GM19193 (cell line): ENCODE results near the gene ALDH4A1.

Source experiments
- POLR2A ChIP-seq: IDR thresholded peaks from 4 replicates; pipeline ENCODE4 v1.6.1; 2011; ENCODE audit not compliant: insufficient read depth, insufficient read length; ENCODE audit errors: extremely low read depth

Gene ALDH4A1

DNA sequence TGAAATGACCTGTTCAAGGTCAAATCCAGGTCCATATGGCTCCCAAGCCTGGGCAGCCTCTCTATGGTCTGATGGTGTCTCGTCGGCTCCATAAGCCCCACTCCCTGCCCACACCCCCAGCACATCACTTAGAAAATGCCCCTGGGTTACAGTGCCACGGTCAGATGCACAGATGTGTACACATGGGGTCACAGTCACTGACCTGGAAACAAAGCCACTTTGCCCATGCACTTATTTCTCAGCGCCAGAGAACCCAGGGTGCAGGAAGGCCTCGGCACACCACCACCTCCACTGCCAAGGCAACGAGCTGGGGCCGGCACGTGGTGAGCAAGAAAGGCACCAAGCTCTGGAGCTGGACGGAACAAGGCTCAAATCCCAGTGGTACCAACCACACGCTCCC, 29.4 kb upstream of the ALDH4A1 start:
- TF ChIP-seq POLR2A = no peak

DNA sequence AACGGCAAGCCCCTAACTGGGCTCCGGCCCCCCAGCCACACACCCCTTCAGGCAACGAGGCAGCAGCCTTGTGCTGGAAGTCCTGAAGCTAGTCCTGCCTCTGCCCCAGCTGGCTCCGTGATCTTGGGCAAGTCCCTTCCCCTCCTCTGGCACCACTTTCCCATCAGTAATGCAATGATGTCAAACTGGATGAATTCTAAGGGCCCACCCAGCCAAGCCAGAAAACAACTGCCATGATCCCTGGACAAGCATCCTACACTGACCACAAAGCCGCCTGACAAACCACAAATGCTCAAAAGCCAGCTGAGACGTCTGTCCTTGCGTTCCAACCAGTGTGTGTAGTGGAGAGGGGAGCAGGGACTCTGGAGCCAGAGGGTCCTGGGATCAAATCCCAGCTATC, 27.3 kb upstream of the ALDH4A1 start:
- no peak for TF ChIP-seq POLR2A

DNA sequence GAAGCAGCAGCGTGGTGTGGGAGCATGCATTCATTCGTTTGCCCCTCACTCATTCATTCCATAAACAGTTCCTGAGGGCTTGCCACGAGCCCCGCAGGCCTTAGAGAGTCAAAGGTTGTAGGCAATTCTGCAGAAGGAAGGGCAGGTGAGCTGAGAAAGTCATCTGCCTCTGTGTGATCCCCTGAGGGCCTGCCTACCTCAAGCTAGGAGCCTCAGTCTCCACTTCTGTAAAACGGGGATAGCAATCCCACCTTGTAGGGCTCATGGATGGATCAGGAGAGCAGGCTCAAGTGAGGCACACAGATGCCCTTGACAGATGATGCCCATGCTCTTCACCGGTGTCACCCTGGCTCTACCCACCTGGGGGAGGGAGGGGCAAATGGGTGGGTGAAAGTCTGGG, 26.6 kb upstream of the ALDH4A1 start:
- TF ChIP-seq POLR2A = no peak

DNA sequence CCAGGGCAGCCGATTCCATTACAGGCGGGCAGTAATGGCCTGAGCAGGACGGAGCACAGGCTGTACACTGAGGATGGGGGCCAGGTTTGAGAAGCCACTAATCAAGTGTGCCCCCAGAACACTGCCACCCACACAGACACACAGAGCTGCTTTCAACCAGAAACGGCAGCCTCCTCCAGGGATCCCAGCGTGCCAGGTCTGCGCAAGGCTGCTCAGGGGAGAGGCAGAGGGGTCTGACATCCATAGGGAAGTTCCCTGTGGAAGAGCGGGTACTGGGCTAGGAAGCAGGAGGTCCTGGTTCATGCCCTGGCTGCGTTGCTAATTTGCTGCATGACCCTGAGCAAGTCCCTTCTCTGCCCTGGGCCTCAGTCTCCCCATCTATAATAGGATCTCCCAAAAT, 26.1 kb upstream of the ALDH4A1 start:
- TF ChIP-seq POLR2A = no peak

DNA sequence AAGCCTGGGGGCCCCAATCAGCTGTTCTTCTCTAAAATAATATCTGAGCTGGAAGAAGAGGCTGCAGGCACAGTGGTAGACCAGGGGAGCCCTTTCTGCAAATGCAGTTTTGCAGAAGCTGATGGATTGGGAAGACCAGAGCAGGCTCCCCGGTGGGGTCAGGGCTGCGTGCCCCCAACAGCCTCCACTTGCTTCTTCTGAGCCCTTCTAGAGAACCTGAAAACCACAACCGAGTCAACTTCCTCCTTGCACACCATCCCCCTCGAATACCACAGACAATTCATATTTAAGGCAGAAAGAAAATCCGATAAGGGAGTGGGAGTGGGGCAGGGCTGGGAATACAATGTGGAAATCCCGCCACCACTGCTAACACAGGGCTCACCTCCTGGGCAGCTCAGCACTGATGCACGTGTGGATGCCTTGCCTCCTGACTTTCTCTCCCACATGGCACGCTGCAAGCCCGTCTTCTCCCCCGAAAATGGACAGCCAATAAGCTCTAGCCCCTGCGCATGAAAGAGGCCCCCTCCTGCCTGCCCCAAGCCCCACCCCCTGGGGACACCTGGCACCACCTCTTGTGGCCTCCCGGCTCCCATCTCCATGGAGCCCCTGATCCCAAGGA, 25.4 kb upstream of the ALDH4A1 start:
- TF ChIP-seq POLR2A = peak; percentile 41

DNA sequence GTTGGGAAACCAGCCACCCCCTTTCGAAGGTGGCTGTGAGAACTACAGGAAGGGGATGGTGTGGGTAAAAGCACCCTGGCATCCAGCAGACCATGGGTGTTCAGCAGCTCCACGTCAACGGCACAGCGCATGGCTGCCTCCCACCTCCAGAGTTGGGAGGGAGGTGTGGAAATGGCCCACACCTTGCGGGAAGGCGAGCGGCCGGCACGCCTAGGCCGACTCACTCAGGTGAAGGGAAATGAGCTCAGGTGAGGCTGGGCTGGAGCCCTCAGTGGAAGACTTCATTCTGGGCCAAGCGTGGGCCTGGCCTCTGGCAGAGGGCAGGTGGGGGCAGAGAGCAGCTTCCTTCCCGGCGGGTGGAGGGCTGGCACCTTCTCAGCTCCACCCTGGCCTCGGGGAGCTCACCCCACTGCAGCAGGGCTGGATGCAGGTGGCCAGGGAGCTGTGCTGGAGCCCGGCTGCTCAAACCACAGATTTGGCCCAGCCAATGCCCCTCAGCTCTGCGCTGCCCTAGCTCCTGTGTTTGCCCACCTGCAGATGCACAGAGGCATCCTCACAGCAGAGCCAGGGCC, 24.8 kb upstream of the ALDH4A1 start:
- TF ChIP-seq POLR2A = no peak

DNA sequence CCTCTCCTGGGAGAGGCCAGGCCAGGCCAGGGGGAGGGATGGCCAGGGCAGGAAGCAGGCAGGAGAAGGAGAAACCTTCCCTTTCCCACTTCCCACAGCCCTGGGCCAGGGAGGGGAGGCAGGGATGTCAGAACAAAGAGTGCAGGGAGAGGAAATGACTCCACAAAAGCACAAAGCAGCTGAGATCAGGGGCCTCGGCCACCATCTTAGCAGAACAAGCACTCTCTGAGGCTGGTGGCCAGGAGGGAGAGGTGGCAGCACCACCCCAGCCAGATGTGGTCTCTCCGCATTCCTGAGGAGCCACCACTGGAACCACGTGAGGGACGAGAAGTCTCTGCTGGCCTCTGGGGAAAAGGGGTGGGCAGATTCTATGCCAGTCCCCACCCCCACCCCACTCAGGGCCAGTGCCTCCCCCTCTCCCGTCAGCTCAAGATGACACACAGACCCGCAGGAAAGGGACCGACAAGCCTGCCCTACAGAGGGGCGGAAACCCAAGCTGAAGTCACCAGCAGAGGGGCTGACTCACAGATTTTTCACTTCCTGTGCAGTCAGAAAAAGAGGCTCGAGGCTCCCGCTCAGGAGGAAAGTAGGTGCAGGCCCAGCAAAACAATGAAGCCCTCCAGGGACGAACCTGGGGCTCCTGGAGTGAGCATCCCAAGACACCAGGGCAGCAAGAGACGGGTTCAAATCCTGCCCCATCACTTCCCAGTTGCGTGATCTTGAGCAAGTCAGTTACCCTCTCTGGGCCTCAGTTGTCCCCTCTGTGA, 24.1 kb upstream of the ALDH4A1 start:
- TF ChIP-seq POLR2A = peak; percentile 67

- TF ChIP-seq POLR2A = no peak
Observed at GRCh38 chr1:18925279-18925678, 22.9 kb upstream of the ALDH4A1 start.

GRCh38 chr1:18924221-18924691, 21.9 kb upstream of the ALDH4A1 start:
- no peak for TF ChIP-seq POLR2A

GRCh38 chr1:18923756-18924211, 21.4 kb upstream of the ALDH4A1 start:
- no peak for TF ChIP-seq POLR2A

DNA sequence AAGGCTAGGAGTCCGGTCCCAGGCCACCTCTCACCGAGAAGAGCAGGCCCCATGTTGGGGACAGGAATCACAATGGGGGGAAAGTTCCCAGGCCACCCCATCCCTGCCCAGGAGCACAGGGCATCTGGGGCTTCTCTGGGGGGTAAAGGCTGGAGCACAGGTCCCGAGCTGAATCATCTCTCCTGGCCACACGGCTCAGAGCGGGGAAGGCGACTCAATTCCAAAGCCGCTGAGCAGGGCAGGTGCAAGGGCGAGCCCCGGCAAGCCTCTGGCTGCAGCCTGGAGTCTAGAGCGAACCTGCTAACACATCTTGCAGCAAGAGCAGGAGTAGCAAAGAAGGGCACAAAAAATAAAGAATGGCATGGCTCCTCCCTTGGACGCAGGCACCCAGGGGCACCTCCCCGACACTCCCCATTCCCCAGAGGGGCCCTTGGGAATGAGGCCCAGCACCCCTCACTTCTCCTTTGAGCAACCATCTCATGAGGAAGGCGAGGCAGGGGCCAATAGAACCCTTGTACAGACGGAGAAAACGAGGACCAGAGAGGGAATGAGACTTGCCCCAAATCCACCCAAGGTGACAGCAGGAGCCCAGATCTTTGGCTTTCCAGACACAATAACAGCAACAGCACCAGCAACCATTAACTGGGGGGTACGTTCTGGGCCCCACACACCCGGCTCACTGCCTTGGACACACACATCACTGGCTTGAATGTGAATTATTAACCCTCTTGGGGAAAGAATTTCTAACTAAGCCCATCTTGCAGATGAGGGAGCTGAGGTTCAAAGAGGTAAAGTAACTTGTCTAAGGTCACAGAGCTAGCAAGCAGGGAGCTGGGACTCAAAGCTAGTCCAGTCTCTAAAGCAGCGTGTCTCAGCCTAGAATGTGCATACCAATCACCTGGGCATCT, 20.7 kb upstream of the ALDH4A1 start:
- TF ChIP-seq POLR2A = no peak

GRCh38 chr1:18922319-18922726, 20.0 kb upstream of the ALDH4A1 start:
- TF ChIP-seq POLR2A = no peak

DNA sequence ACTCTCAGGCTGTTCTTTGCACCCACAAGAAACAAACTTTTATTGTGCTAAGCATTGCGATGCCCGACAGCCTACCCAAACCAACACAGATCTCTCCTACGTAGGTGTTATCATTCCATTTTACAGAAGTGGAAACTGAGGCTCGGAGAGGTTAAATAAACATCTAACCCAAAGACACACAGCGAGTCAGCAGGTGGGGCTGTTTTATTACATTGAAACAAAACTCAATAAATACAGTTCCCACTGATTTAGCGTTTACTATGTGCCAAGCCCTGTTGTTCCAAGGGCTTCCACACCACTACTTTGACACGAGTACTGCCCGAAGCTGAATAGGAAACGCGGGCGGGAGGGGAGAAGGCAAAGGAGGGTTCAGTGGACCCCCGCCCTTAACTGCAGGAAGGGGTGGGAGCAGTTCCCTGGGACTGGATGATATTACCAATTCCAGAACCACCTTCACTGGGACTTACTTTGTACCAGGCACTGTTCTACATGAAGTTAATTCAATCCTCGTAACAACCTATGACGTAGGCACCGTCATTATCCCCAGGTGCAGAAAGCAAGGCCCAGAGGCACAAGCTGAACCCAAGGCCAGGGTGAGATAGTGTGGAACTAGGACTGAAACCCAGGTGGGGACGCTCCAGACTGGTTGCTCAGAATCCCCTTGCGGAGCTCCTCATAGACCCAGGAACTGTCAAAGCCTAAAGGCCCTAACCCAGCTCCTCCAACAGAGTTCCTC, 19.3 kb upstream of the ALDH4A1 start:
- TF ChIP-seq POLR2A = no peak

GRCh38 chr1:18920931-18921330, 18.6 kb upstream of the ALDH4A1 start:
- no peak for TF ChIP-seq POLR2A

DNA sequence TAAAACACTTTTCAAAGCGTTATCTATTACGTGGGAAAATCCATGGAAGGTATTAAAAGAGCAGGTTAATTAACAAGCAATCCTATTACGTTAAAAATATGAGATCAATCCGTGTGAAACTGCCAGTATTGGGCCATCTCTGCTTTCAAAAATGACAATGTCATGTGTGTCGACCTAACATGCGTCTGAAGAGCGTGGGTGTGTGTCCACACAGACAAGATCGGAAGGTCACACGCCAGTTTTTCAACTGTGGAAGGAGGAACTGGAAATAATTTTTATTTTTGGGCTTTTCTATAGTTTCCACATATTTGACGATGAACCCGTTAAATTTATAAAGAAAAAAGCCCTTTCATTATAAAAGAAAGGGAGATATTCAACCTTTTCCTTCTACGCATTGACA, 17.6 kb upstream of the ALDH4A1 start:
- no peak for TF ChIP-seq POLR2A
